G401.6 (cell line): ENCODE measurements around the gene SMIM3.
"Not testable (repeated sequence)": the region's sequence is repeated elsewhere in the genome, so short reads cannot be mapped to it uniquely, and the experiment has no call there.

ENCODE experiments used
- FAIRE-seq: peaks from 2 replicates; lab custom pipeline; 2012; peaks lifted over from hg19 to GRCh38; lab: Jason Lieb, UNC

SMIM3 gene, protein sequence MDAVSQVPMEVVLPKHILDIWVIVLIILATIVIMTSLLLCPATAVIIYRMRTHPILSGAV

DNA sequence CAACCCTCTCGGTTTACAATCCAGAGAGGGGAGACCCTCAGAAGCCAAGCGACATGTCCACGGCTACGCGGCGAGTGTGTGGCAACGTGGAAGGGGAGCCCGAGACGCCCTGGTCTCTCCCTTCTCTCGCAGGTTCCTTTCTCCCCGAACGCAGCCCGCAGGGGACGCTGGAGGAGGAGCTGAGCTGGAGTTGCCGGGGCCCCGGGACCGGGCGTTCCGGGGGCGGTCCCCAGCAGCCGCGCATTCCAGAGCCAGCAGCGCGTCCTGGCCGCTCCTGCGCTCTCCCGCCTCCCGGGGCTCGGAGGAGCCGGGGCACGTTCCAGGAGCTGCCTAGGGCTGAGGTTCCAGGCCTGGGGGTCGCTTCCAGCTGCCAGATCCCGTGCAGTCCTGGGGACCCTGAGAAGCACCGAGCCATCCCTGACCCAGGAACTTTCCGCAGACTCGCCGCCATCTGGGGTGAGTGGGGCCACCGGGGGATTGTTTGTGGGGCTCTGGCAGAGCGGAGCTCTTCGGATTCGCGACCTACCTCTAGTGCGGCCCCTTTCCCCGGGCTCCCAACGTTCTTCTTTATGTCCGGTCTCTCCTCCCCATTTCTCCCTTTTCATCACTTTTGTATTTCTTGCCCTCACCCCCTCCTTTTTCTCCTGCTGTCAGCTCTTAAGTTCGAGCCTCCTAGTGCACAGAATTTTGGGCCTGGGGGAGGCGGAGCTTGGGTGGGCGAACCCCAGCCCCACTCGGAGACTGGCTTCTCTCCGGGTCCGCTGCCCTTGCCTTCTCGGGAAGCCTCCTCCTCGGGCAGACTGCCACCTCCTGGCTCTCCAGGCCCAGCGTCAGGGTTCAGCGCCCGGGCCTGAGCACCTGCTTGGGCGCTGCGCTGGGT, at the start of gene SMIM3:
TSS of gene SMIM3 (plus strand) at position 241 of the 880 bp plus-strand sequence. CDS start 16,684 bp downstream, outside the sequence.
- no peak for FAIRE-seq

DNA sequence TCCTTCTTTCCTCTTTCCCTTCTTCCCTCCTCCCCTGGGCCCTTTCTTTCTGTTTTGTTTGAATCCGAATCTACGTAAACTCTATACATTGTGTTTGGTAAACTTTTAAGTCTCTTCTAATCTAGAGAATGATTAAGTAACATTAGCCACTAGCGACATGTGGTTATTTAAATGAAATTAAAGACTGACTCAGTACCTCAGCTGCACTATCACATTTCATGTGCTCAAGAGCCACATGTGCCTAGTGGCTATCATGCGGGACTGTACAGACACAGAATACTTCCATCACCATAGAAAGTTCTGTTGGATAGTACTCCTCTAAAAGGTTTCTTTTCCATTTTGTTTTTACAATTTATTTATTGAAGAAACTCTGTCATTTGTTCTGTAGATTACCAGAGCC, 48.7 kb upstream of the SMIM3 start:
- FAIRE-seq = no peak

DNA sequence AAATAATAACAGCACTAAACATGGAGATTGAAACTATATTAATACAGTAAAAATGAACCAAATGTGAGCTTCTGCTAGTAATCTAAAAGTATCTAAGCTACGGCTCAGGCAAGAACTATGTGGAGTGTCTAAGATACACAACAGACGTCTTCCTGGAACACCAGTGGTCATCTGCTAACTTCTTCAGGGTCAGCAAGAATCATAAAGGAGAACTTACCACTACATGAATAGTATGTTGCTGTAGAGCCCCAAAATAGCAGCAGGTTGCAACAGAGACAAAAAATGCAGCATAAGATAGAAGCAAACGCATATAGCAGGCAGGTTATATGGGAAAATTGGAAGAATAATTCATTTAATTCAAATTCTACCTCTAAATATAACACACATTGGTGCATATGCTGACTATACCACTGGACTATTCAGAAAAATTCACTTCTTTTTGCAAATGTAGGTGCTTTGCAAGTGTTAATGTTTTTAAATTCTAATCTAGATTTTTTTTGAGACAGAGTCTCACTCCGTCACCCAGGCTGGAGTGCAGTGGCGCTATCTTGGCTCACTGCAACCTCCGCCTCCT, 46.8 kb upstream of the SMIM3 start:
- FAIRE-seq = no peak

DNA sequence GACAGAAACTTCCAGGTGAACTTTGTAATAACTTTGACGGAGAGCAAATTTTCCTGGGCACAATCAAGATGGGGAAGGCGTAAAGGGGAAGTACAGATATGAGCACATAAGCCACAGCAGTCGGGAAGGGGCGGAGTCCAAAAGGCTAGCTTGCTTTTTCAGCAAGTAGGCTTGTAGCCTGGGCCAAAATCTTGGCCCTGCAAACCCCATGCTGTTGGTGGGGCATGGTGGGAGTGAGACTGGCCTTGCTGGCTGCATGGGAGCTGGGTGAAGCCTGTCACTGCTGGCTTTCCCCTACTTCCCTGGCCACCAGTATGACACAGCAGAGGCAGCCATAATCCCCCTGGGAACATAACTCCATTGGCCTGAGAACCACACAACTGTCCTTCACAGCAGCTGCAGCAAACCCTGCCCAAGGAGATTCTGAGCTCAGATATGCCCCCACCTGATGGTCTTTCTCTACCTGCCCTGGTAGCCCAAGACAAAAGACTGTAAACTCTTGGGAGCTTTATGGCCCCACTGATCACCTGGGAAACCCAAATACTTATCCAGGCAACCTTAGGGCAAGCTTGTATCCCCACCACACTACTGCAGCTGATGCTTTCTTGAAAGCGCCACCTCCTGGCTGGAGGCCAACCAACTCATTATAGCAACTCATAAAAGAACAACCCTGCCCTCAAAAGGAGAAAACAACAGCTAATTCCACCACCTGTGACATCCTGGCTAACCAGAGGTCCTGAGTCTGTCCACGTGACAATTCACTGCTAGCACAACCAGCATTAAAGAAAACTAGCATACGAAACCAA, 43.8 kb upstream of the SMIM3 start:
- no peak for FAIRE-seq

DNA sequence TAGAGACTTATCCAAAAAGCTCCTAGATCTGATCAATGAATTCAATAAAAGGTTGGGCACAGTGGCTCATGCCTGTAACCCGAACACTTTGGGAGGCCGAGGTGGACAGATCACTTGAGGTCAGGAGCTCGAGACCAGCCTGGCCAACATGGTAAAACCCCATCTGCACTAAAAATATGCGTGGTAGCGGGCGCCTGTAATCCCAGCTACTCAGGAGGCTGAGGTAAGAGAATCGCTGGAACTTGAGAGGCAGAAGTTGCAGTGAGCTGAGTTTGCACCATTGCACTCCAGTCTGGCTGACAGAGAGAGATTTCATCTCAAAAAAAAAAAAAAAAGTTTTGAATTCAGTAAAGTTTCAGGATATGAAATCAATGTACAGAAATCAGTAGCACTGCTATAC, 39.7 kb upstream of the SMIM3 start:
- FAIRE-seq = no peak

DNA sequence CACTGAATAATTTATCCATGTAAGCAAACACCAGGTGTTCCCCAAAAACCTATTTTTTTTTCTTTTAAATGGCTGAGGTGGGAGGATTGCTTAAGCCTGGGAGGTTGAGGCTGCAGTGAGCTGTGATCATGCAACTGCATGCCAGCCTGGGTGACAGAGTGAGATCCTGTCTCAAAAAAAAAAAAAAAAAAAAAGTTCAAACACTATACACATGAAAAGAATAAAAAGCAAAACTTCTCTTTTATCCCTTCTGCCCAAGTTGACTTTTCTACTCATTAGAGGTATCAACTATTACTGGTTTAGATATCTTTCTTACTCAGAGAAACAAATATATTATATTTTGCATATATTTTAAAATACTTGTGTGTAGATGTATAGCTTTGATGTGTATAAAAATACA, 37.6 kb upstream of the SMIM3 start:
- no peak for FAIRE-seq

DNA sequence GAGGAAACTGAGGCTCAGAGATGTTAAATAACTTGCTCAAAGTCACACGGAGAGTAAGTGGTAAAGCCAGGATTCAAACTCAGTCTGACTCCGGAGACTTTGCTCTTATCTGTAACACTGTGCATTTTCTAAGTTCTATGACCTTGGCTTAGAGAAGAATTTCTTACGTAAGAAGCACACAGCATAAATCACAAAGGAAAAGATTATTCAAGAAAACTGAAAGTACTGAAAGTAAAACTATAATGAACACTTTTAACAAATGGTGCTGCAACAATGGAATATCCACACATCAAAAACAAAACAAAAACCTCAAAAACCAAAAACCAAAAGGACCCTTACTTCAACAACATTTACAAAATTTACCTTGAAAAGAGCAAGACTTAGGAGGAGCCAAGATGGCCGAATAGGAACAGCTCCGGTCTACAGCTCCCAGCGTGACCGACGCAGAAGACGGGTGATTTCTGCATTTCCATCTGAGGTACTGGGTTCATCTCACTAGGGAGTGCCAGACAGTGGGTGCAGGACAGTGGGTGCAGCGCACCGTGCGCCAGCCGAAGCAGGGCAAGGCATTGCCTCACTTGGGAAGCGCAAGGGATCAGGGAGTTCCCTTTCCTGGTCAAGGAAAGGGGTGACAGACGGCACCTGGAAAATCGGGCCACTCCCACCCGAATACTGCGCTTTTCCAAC, 36.0 kb upstream of the SMIM3 start:
- not testable (repeated sequence) for FAIRE-seq

DNA sequence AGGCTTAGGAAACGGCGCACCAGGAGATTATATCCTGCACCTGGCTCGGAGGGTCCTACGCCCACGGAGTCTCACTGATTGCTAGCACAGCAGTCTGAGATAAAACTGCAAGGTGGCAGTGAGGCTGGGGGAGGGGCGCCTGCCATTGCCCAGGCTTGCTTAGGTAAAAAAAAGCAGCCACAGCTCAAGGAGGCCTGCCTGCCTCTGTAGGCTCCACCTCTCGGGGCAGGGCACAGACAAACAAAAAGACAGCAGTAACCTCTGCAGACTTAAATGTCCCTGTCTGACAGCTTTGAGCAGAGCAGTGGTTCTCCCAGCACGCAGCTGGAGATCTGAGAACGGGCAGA, 35.4 kb upstream of the SMIM3 start:
- not testable (repeated sequence) for FAIRE-seq

DNA sequence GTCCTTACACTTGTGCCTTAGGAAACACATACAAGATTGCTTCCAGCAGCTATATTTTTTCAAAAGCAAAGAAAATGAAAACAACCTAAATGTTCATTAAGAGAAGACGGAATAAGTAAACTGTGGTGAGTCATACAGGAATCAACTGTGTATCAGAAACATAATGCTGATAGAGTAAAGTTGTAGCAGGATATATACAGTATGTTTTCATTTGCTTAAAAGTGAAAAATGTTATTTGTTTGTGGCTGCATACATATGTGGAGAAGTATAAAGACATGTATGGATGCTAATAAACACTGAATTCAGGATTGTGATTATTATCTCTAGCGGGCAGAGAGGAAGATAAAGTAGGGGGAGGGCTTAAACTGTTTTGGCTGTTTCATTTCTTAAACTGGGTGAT, 28.1 kb upstream of the SMIM3 start:
- no peak for FAIRE-seq

DNA sequence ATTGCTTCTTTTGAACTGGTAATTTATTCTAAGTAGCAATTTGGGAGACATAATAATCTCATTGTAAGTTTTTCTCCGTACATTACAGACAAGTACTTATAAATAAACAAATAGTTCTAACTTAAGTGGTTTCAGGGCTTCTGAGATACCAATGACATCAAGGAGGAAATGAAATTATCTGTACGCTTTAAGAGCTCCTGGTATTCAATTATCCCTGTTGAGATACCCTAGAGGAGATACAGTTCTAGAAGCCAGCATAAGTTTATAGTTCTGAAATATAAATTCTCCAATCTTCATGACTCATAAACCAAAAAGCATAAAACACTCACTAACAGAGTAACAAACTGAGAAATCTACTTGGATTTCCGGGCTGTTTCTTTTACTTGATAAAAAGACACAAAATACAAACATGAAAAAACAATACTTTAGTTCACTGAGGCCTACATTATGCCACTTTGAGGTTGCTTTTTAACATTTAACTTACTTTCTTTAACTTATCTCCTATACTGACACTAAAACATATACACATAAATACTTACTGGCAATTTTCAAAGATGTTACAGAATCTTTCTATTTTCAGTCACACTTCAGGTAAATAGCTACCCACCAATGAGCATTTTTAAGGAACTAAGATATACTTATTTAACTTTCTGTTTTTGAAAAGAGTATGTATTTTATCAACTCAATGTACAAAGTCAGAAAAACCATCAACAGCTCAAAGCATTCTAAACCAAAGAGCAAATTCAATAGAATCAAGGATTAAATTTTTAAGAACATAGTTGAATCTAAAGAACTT, 27.3 kb upstream of the SMIM3 start:
- FAIRE-seq = no peak

DNA sequence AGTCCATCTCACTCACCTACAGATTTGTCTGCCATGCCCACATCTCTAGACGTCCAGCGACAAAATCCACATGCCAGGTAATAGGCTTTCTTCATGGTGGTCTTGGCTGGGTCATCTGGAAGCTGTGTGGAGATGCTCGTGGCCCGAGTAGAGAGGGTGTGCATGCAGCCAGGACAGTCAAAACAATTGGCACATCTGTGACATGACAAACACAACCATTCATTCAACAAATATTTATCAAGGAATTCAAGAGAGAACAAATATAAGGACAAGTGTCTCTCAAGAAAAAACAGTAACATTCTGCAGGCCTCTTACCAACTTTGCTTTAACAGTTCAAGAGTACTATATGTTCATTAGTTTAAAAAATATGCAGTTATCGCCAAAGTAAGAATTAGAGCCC, 25.1 kb upstream of the SMIM3 start:
- FAIRE-seq = no peak

DNA sequence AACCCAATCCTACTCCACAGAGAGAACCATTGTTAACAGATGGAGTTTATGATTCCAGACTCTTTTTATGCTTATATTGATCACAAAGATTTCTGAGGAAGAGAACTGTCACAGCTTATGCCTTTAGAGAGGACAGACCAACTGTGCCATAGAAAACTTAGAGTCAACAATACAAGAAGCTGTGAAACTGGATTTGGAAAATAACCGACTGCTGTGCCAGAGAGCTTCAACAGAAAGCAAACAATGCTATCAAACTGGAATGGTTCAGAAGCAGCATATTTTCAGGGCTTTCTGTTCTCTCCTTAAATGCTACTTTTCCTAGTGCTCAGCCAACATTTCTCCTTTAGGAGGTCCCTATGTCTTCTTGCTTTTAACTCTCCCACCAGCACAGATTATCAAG, 24.7 kb upstream of the SMIM3 start:
- FAIRE-seq = no peak

DNA sequence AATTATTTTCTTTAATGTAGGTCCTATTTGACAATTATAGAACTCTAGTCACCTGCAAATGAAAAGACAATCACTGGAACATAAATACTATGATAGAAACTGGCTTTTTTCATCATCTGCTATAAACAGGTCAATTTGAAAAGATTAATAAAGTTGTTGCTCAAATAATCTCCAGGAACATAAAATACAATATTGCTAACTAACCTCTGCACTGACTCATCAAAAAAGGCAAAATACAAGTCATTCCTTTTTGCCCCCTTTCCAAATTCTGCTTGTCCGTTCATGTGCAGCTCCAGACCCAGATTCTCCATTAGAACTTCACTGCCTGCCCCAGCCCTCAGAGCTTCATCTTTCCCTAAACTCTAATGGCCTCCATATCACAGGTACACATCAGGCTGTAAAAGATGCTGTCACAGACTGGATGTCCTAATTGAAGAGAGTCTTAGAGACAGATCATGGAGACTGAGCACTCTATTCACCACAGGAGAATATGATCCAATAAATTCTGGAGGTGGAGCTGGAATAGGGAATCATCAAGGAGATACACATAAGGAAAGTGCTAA, 21.4 kb upstream of the SMIM3 start:
- FAIRE-seq = no peak

DNA sequence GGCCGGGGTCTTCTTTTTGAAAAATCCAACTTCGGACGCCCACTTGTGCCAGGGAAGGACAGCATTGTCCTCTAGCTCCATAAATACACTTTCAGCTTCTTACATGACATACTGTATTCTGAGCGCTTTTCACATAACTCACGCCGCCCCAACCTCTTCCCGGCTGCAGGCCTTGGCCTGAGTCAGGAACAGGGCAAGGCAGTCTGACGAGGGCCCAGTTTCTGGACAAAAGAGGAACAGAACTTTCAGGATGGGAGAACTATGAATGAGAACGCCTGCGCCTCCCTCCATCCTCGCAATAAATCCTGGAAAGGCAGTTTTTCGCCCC, 20.4 kb upstream of the SMIM3 start:
- no peak for FAIRE-seq

DNA sequence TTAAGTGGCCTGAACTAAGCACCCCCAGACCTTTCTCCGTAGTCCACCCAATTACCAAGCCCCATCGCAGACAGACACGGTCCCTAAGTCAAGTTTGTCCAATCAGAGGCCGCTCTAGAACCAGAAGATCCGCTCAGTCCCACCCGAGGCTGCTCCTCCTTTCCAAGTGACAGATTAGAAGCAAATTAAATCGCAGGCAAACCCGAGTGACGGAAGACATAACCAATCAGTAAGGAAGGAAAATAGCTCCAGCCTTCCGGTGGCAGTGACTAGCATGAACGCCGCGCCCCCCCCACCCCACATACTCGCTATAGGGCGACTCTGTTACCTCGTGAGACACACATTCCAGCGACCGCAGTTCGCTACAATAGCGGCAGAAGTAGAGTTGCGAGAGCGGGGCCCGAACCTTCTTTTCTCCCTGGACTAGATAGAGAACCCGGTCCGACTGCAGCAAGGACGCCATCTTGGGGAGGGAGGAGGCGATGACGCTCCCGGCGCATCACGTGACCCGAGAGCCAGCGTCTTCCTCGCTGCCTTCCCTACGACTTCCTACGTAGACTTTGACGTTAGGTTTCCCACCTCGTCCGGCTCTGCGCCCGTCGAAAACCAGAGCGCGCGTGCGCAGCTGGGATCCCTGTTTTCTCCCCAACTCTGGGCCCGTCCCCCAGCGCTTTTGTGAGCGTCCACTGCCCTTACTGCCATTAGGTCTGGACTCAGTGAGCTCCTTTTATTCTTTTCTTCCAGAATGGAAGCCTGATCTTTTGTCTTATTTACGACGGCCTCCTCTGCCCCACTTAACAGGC, 19.8 kb upstream of the SMIM3 start, which contains the start of gene DCTN4:
TSS of gene DCTN4 (minus strand) at position 487 of the 803 bp plus-strand sequence. CDS start at position 463, 24 bp downstream.
- peak; percentile 98 for FAIRE-seq

DNA sequence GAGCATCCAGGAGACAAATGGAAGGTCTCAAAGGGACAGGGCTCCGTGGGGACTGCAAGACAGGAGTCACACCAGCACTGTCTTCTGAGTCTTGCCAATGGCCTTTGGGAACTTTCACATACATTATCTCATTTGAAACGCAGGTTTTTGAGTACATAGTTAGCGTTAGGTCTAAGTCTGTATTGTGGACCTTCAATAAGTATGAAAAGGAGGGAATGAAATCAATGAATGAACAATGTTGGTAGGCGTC, 19.3 kb upstream of the SMIM3 start:
- no peak for FAIRE-seq

DNA sequence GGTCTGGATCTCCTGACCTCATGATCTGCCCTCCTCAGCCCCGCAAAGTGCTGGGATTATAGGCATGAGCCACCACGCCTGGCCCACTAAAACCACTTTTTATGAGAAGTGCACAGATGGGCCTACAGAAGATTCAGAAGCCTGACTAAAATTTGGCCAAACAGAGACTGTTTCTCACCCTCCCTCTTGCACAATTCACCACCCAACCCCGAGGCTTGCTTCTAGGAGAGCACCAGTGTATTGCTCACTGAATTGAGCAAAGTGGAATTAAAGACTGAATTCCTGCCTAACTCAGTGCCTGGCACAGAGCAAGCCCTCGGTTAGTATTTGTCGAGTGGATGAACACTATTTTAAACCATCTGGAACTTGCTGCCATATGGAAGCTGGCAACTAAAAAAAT, 16.3 kb upstream of the SMIM3 start:
- FAIRE-seq = no peak

DNA sequence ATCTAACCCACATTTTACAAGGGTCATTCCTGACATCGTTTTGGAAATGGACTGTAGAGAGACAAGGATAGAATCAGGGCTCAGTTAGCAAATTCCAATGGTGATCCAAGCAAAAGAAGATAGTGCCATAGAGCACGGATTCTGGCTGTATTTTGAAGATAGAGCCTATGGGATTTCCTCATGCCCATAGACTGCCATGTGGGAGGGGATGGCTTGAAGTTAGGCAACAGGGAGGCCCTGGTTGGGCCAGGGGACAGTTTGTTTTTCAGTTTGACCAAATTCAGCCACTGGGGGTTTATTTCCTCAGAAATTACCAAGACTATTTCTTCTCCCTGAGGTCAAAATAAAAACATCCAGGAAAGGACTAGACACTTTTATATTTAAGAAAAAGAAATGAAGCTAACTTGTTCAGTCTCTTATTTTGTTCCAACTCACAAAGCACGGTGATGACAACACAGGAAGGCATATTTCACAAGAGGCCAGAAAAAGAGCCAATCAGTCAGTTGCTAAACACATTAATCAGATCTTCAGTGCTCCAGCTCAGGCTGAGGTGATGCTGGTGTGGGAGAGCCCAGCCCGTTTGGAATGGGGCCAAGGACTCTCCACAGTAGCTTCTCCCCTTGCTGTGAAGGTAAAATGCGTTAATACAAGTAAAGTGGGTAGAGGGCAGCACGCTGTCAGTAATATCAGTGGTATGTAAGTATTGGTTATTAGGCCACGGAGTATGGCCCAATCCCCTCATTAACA, 15.4 kb upstream of the SMIM3 start:
- FAIRE-seq = no peak

DNA sequence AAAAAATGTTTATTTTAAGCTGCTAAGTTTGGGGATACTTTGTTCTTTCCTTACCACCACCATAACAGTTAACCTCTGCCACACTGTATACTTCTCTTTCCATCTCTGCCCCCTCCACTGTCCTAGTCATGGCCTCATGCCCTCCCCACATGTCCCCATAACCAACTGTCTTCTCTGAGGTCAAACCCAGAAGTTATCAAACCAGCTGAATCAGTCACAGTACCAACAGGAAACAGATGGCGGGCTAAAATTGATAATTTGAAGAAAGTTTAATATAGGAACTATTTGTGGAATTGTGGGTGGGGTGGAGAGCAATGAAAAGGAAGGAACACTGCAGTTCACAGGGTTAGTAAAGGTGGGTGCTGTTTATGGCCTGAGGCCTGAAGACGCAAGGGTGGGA, 14.0 kb upstream of the SMIM3 start:
- FAIRE-seq = no peak
